HepG2 (cell line): ENCODE measurements around the gene NPPC. TPM values are rescaled to one million over a fixed set of nuclear protein-coding genes. Genes with fewer than 3 reads are reported as not detected.

Experiments
- ATAC-seq: fragments of 200-7000 bp; cut with Tn5 transposase; 3 replicates; pipeline ENCODE4 v1.9.1; 2020; ENCODE audit warnings: mild to moderate bottlenecking, moderate library complexity
- BruUV-seq: library from RNA; stranded (reverse); fragments of 400-500 nt; replicated peaks from 2 replicates; lab custom pipeline; 2021; lab: Mats Ljungman, UMichigan
- CTCF ChIA-PET: fragments of 300-600 bp; formaldehyde crosslinking; extraction: SDS; loops from one replicate; lab custom pipeline; 2021; ENCODE audit warnings: low total read pairs, inconsistent platforms, low intra/inter-chr PET ratio; lab: Yijun Ruan, JAX
- POLR2A ChIA-PET: fragments of 350-600 bp; sonication (Branson Sonifier 250); formaldehyde crosslinking; loops from one replicate; lab custom pipeline; 2020; ENCODE audit warnings: antibody characterized with exemption, inconsistent platforms; lab: Yijun Ruan, JAX
- DNase-seq: peaks from one replicate; pipeline ENCODE4 v3.0.0-alpha.2; 2015; ENCODE audit warnings: low spot score
- FAIRE-seq: peaks from 3 replicates; lab custom pipeline; 2011; peaks lifted over from hg19 to GRCh38; lab: Jason Lieb, UNC
- H2AFZ ChIP-seq: one replicate; pipeline ENCODE4 v1.6.1; 2011; ENCODE audit warnings: low read length, inconsistent platforms
- H3K27ac ChIP-seq: fragments of 300-600 bp; 3 replicates; pipeline ENCODE4 v1.8.0; 2011; ENCODE audit warnings: mixed run types, mild to moderate bottlenecking, mixed read lengths, low read length, inconsistent platforms; ENCODE audit not compliant: insufficient read depth; ENCODE audit errors: extremely low read length
- H3K27me3 ChIP-seq, 2 experiments: fragments of 200-600 bp in 1 of 2; 2 replicates in 1 of 2; 3 replicates in 1 of 2; pipeline versions ENCODE4 v1.6.0 to v1.8.0; 2011; ENCODE audit warnings: low read length in 2 of 2, mild to moderate bottlenecking in 2 of 2, moderate library complexity in 2 of 2, inconsistent platforms in 1 of 2; ENCODE audit not compliant: insufficient read depth in 2 of 2, control insufficient read depth in 1 of 2
- H3K36me3 ChIP-seq, 2 experiments: fragments of 200-600 bp in 1 of 2; replicated peaks in 1 of 2; 2 replicates in 1 of 2; 3 replicates in 1 of 2; pipeline versions ENCODE4 v1.5.1 to v1.8.0; 2011; ENCODE audit warnings: low read length in 2 of 2, inconsistent platforms in 1 of 2; ENCODE audit not compliant: insufficient read depth in 2 of 2, control insufficient read depth in 1 of 2
- H3K4me1 ChIP-seq: 2 replicates; pipeline ENCODE4 v1.5.1; 2012; ENCODE audit warnings: low read length, inconsistent platforms; ENCODE audit not compliant: insufficient read depth
- H3K4me2 ChIP-seq: 2 replicates; pipeline ENCODE4 v1.6.0; 2011; ENCODE audit warnings: low read depth, low read length, inconsistent platforms
- H3K4me3 ChIP-seq, 3 experiments: fragments of 200-600 bp in 1 of 3; sonication (generic), shearing (Covaris generic) in 1 of 3; replicated peaks in 1 of 3; 2 replicates each; pipeline ENCODE4 v1.5.1; 2011 to 2016; ENCODE audit warnings: low read length in 3 of 3, inconsistent platforms in 2 of 3, low read depth in 2 of 3, mild to moderate bottlenecking in 2 of 3, control low read depth in 1 of 3, mixed read lengths in 1 of 3; ENCODE audit not compliant: insufficient read depth in 1 of 3
- H3K79me2 ChIP-seq: one replicate; pipeline ENCODE4 v1.6.1; 2011; ENCODE audit warnings: low read length, inconsistent platforms; ENCODE audit not compliant: insufficient read depth
- H3K9ac ChIP-seq: 2 replicates; pipeline ENCODE4 v1.6.0; 2011; ENCODE audit warnings: mild to moderate bottlenecking, low read depth, low read length, inconsistent platforms; ENCODE audit not compliant: insufficient read depth
- H3K9me3 ChIP-seq: 2 replicates; pipeline ENCODE4 v1.5.1; 2012; ENCODE audit warnings: mild to moderate bottlenecking, low read length
- H4K20me1 ChIP-seq: 2 replicates; pipeline ENCODE4 v1.6.0; 2011; ENCODE audit warnings: inconsistent platforms, mild to moderate bottlenecking, low read length, moderate library complexity; ENCODE audit not compliant: insufficient read depth
- CENPX ChIP-seq: sonication (generic); formaldehyde crosslinking; IDR thresholded peaks from 2 replicates; pipeline ENCODE4 v1.9.0; 2021; ENCODE audit warnings: mild to moderate bottlenecking, missing genetic modification reagents, moderate library complexity
- HDAC2 ChIP-seq: sonication (generic); formaldehyde crosslinking; IDR thresholded peaks from 2 replicates; pipeline ENCODE4 v1.4.0; 2020; ENCODE audit warnings: missing genetic modification reagents
- HIC2 ChIP-seq: sonication (generic); formaldehyde crosslinking; IDR thresholded peaks from 2 replicates; pipeline ENCODE4 v1.9.0; 2022; ENCODE audit warnings: low read depth, missing genetic modification reagents
- HMG20B ChIP-seq: conservative IDR thresholded peaks from 2 replicates; pipeline ENCODE4 v1.6.1; 2016; ENCODE audit warnings: missing genetic modification reagents, missing compliant biosample characterization
- HOXA3 ChIP-seq: sonication (generic); formaldehyde crosslinking; IDR thresholded peaks from 2 replicates; pipeline ENCODE4 v1.5.0; 2020; ENCODE audit warnings: missing genetic modification reagents
- NR1H2 ChIP-seq: sonication (generic); formaldehyde crosslinking; IDR thresholded peaks from 2 replicates; pipeline ENCODE4 v1.8.1; 2022; ENCODE audit warnings: low read depth, missing genetic modification reagents, borderline replicate concordance
- SAP130 ChIP-seq: IDR thresholded peaks from 2 replicates; pipeline ENCODE4 v1.6.1; 2016; ENCODE audit warnings: low read depth
- SUZ12 ChIP-seq: fragments of 150-350 bp; IDR thresholded peaks from 2 replicates; pipeline ENCODE4 v1.6.1; 2014; ENCODE audit warnings: low read depth, low read length
- ZFP36 ChIP-seq: fragments of 150-350 bp; IDR thresholded peaks from 2 replicates; pipeline ENCODE4 v1.6.1; 2018; ENCODE audit warnings: borderline replicate concordance, low read length, low read depth; ENCODE audit not compliant: partially characterized antibody
- ZNF282 ChIP-seq: fragments of 450-650 bp; IDR thresholded peaks from 2 replicates; pipeline ENCODE4 v1.6.1; 2018; ENCODE audit not compliant: partially characterized antibody
- ZNF337 ChIP-seq: sonication (generic); formaldehyde crosslinking; IDR thresholded peaks from 2 replicates; pipeline ENCODE4 v1.5.1; 2020; ENCODE audit warnings: missing genetic modification reagents, low read depth, mild to moderate bottlenecking, borderline replicate concordance
- ZNF441 ChIP-seq: sonication (generic); formaldehyde crosslinking; IDR thresholded peaks from 2 replicates; pipeline ENCODE4 v1.7.0; 2021; ENCODE audit warnings: missing genetic modification reagents, borderline replicate concordance
- ZNF460 ChIP-seq: sonication (generic); formaldehyde crosslinking; IDR thresholded peaks from 2 replicates; pipeline ENCODE4 v1.5.1; 2020; ENCODE audit warnings: missing genetic modification reagents, mild to moderate bottlenecking, borderline replicate concordance
- ZNF569 ChIP-seq: sonication (generic); formaldehyde crosslinking; IDR thresholded peaks from 2 replicates; pipeline ENCODE4 v1.5.0; 2020; ENCODE audit warnings: mild to moderate bottlenecking, missing genetic modification reagents, moderate library complexity, borderline replicate concordance
- ZNF615 ChIP-seq: sonication (generic); formaldehyde crosslinking; IDR thresholded peaks from 2 replicates; pipeline ENCODE4 v1.5.0; 2020; ENCODE audit warnings: mild to moderate bottlenecking, missing genetic modification reagents, borderline replicate concordance
- ZNF891 ChIP-seq: sonication (generic); formaldehyde crosslinking; IDR thresholded peaks from 2 replicates; pipeline ENCODE4 v1.5.0; 2020; ENCODE audit warnings: mild to moderate bottlenecking, missing genetic modification reagents
- ZSCAN20 ChIP-seq: sonication (generic); formaldehyde crosslinking; IDR thresholded peaks from 2 replicates; pipeline ENCODE4 v1.4.0; 2020; ENCODE audit warnings: missing genetic modification reagents, mild to moderate bottlenecking, borderline replicate concordance
- ZSCAN21 ChIP-seq: sonication (generic); formaldehyde crosslinking; IDR thresholded peaks from 2 replicates; pipeline ENCODE4 v1.8.0; 2022; ENCODE audit warnings: mild to moderate bottlenecking, missing genetic modification reagents, moderate library complexity, borderline replicate concordance
- WGBS: methylation state at CpG from one replicate; pipeline ENCODE4 v1.1.6; 2017; ENCODE audit warnings: low lambda C conversion rate; 5-methylcytosine and 5-hydroxymethylcytosine counted together
- in situ Hi-C: cut with HindIII; loops from 2 replicates; pipeline ENCODE4 v1.10.0; 2017; ENCODE audit warnings: low pct_unique_long_range_greater_than_20kb; ENCODE audit not compliant: extremely low pct_ligation_motif_present
- intact Hi-C: fragments of 100-400 bp; cut with micrococcal nuclease; formaldehyde crosslinking; loops from one replicate; pipeline ENCODE4 v1.10.0; 2022; ENCODE audit not compliant: unreplicated experiment
- polyA plus RNA-seq, 8 experiments: library from polyadenylated mRNA; depleted of rRNA in 3 of 8; stranded (reverse) in 7 of 8; unstranded in 1 of 8; fragments of >200 nt; fragmentation: Illumina TruSeq in 4 of 8; extraction: Trizol in 4 of 8; gene quantifications; 2 replicates each; pipeline versions ENCODE4 v1.2.1 to v1.2.3, GENCODE V29; 2011 to 2016; ENCODE audit warnings: low read depth in 4 of 8, missing spikeins in 1 of 8, mixed read lengths in 1 of 8; ENCODE audit not compliant: insufficient read depth in 1 of 8
- total RNA-seq, 5 experiments: library from RNA; depleted of rRNA; stranded (reverse); fragments of >200 nt; fragmentation: Illumina TruSeq; extraction: Trizol; gene quantifications; 2 replicates each; pipeline ENCODE4 v1.2.3, GENCODE V29; 2016; ENCODE audit warnings: low read depth in 1 of 5

Gene NPPC
- total and polyA plus RNA-seq, 2 of the 13 experiments (the other 11 are each of a cell fraction or from before 2014, with no cell fraction given) = 0.11 TPM; not detected in 1

DNA sequence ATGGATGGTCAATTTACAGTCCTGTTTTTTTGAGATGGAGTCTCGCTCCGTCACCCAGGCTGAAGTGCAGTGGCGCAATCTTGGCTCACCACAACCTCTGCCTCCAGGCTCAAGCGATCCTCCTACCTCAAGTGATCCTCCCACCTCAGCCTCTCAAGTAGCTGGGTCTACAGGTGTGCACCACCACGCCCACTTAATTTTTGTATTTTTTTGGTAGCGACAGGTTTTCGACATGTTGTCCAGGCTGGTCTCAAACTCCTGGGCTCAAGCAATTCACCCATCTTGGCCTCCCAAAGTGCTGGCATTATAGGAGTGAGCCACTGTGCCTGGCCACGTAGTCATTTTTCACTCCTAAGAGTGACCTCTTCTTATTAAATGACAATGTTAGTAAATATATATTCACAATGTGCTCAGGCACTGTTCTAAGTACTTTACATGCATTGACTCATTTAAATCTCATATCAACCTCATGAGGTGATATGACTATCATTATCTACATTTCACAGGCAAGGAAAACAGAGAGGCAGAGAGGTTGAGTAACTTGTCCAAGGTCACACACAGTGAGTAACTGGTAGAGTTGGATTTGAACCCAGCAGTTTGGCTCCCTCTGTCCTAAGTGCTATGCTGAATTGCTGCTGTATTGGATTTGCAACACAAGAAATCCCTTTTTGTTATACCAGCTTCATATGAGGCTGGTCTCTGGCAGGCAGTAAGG is 29.7 kb upstream of the NPPC start:
- peak; percentile 27 for DNase-seq
- Histone ChIP-seq H3K79me2 (no peaks in the 10 kb centered on the region), H3K9me3 (no peaks in the 10 kb centered on the region), H3K27me3 (0 out of 5 replicates have a peak, but pooled peaks cover 0 to 4% of the 10 kb centered on the region in 2 experiments), H3K4me2 (no peak overlapping the region), H2AFZ (no peak overlapping the region), H3K4me3 (no peak overlapping the region), H3K36me3 (no peaks in the 10 kb centered on the region), H3K9ac (no peak overlapping the region), H3K4me1 (peaks cover 37% of the 10 kb centered on the region), H4K20me1 (no peaks in the 10 kb centered on the region), H3K27ac (no peak overlapping the region)
- no peak for FAIRE-seq
- no peak for ATAC-seq
- no TSS peak for BruUV-seq
- in situ Hi-C loops (no loop called here), intact Hi-C loops (no loop called here)
- ChIA-PET POLR2A (no interaction called here), CTCF (no interaction called here)
- WGBS = 73% methylated on average over 8 of the region's 8 CpGs
- no peak for TF ChIP-seq ZNF569 (CRISPR knock-in tag)
- no peak for TF ChIP-seq ZNF891 (CRISPR knock-in tag)
- TF ChIP-seq SUZ12 = no peak
- TF ChIP-seq ZNF441 (CRISPR knock-in tag) = no peak
- TF ChIP-seq ZNF282 = no peak
- no peak for TF ChIP-seq ZNF615 (CRISPR knock-in tag)
- TF ChIP-seq HMG20B = no peak
- TF ChIP-seq HDAC2 (CRISPR knock-in tag) = no peak
- no peak for TF ChIP-seq HIC2 (CRISPR knock-in tag)
- TF ChIP-seq ZFP36 = no peak
- TF ChIP-seq ZNF460 (CRISPR knock-in tag) = peak; percentile 44; the same call in 1 of the 2 replicates
- TF ChIP-seq HOXA3 (CRISPR knock-in tag) = 0 out of 2 replicates have a peak, but pooled peaks have one; percentile 16
- no peak for TF ChIP-seq ZSCAN20 (CRISPR knock-in tag)
- TF ChIP-seq ZSCAN21 (CRISPR knock-in tag) = no peak
- TF ChIP-seq SAP130 (CRISPR knock-in tag) = 0 out of 2 replicates have a peak, but pooled peaks have one; percentile 9
- TF ChIP-seq NR1H2 (CRISPR knock-in tag) = 0 out of 2 replicates have a peak, but pooled peaks have one; percentile 39
- no peak for TF ChIP-seq CENPX (CRISPR knock-in tag)
- TF ChIP-seq ZNF337 = no peak
